GM18517 (cell line): ENCODE data around the gene TLX1.

Experiments used
- ATAC-seq: cut with Tn5 transposase; IDR thresholded peaks from one replicate; pipeline ENCODE4 v1.9.1; 2021; ENCODE audit warnings: mild to moderate bottlenecking, moderate library complexity; ENCODE audit not compliant: unreplicated experiment

The TLX1 gene

GRCh38 chr10:101133489-101134298 is 2.6 kb downstream of the TLX1 start:
- no peak for ATAC-seq

DNA sequence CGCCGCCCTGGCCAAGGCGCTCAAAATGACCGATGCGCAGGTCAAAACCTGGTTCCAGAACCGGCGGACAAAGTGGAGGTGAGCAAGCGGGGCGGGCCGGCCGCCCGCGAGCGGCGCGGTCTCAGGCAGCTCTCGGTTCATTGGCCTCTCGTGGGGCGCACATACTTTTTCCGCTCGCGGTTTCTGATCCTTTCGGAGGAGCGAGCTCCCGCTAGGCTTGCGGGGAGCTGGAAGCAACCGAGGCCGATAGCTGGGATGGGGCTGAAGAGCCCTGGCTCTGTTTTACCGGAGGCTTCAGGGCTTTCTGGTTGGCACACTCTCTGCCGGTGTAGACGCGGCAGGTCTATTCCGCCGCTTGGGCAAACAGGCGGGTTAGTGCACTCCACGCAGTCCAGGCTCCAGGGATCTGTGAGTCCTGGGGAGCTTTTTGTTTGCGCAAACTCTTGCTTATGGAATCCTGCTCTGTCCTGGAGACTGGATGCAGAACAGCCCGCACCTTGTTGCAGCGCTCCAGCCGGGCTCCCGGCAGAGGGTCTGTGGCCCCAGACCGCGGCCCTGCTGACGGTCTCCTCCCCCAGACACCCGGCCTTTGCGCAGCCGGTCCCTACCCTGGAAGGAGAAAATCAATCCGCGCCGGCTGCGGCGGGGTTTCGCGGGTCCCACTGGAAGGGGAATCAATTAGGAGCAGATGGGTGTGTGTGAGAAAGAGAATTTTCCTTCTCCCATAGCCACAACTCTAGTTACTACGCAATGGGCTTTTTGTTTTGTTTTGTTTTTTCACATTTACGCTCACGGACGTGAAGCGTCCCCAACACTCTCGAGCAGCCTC is 3.4 kb downstream of the TLX1 start:
- ATAC-seq: no peak

DNA sequence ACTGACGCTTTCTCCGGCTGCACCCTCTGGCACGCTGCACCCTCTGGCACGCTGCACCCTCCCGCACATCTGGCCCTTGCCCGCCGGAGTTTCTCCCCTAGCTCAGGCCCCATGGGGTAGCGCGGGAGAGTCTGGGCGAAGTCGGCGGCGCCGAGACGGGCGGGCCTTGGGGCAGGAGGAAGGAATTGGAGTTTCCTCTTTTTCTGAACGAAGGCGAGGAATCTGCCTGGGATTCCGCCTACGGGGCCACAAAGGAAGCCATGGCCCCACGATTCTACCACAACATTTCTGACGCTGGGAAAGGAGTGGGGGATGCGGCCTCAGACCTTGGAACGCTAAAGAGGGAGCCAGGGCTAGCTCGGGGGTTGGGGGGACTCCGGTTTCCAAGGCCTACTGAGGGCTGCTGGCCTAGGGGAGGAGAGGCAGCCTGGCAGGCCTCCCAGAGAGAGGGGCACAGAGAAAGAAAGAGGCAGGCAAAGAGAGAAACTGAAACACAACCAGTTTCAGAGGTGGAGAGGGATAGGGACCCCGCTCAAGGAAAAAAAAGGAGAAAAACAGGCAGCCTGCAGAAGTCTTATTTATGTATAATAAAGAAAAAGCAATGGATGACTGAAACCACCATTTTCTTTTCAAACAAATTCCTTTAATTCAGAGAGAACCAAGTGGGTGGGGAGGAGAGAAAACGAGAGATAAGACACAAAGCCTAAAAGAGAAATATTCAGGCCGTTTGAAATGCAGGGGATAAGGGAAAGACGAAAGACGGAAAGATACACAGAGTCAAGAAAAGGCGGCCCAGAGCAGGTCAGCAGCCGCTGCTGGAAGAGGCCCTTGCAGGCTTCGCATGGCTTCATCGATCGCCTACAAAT is 4.3 kb downstream of the TLX1 start:
- ATAC-seq: no peak

DNA sequence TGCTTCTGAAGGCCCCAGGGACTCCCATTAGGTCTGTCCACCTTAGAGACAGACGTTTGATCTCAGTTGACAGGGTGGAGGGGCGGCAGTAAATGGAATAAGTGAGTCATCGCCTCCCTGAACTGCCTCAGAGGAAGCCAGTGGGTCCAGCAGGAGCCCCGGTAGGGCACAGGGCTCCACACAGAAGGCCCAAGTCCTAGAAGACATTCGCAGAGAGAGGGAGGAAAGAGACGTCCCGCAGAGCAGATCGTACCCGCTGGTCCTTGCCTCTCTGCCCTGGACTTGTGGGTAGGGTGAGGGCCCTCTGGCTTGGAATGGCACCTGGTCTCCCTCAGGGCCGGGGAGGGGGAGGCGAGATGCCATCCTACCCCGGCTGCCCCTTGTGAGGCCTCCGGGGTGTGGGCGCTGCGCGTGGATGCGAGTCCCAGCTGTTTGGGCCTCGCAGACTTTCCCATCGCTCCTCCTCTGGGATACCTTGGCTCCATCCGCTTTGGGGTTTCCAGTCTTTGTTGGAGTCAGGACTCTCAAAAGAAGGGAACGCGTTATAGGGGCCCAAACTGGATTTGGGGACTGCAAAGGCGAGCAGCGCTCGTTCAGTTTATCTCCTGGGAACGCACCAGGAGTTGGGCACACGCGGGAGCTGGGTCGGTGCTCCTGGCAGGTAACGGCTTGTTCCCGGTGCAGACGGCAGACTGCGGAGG is 5.1 kb downstream of the TLX1 start:
- ATAC-seq: no peak

- ATAC-seq: no peak
These were observed 5.6 kb downstream of the TLX1 start for GRCh38 chr10:101136708-101137121.

DNA sequence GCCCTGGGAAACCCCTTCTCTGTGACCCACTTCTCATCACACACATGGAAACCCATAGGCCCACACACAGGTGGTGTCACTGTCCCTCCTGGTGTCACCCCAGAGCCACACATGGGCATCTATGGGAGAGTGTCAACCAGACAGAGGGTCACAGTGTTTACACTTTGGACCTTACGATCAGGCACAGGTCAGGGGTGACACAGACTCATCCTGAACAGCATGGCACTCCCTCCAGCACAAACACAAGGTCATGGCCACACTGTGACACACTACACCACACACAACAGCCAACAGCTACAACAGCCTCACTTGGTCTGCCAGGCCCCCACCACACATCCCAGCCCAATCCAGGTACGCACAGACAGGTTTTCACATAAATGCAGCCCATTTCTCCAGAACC is 6.2 kb downstream of the TLX1 start:
- no peak for ATAC-seq

- no peak for ATAC-seq
These were observed 7.8 kb downstream of the TLX1 start for GRCh38 chr10:101138788-101139420.

DNA sequence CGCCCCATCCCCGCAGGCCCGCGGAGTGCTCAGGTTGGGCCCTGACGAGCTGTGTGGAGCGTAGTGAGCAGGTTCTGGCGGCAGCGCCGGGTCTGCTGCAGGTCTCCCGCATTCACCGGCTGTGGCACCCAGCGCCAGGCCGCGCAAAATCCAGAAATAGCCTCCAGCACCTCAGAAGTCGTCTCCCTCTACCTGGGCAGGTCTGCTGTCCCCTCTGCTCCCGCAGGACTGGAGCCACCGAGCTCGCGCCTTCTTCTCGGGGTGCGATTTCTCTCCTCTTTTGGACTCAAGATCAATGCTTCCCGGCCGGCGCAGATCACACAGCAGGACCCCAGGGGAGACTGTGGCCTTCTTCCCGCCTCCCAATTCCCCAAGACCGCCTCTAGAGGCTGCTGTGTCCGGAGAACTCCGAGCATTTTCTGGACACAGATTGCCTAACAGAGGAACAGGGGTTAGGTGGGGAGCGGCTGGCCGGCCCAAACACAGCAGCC is 8.4 kb downstream of the TLX1 start:
- no peak for ATAC-seq

DNA sequence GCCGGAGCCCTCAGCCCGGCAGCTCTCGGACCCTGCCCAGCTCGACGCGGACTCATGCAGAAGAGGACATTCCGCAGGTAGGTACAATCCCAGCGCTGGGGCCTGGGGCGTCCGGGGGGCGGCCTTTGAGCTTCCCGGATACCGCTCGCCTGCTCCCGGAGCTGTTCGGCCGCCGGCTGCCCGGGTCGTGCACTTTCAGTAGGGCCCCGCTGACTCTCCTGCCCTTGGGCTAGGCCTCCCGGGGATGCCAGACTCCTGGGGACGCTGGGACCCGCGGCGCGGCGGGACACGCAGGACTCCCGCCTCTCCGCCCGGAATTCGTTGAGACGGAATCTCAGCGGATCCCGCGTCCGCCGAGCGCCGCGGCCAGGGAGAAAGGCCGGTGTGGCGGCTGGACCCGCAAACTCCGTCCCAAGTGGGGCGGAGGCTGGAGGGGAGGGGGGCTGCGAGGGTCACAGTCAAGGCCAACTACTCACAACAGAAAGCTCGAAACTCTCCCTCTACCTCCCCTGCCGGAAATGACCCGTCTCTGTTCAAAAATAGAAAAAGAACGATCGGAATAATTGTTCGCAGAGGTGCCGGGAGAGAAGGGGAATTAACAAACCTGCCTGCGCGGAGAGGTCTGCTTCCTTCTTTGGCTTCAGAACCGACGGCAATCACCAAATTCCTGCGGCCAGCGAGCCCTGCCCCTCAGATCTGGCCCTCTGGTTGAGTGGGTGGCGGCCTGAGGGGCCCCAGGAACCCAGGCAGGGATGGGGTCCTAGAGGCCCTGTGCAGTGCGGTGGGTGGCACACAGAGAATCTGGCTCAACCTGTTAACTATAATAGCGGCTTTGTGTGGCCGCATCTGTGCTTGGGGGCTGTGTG is 9.2 kb downstream of the TLX1 start:
- no peak for ATAC-seq

- no peak for ATAC-seq
These were observed 10.0 kb downstream of the TLX1 start for GRCh38 chr10:101140950-101141615.

- ATAC-seq: no peak
These were observed 10.8 kb downstream of the TLX1 start for GRCh38 chr10:101141616-101142532.

DNA sequence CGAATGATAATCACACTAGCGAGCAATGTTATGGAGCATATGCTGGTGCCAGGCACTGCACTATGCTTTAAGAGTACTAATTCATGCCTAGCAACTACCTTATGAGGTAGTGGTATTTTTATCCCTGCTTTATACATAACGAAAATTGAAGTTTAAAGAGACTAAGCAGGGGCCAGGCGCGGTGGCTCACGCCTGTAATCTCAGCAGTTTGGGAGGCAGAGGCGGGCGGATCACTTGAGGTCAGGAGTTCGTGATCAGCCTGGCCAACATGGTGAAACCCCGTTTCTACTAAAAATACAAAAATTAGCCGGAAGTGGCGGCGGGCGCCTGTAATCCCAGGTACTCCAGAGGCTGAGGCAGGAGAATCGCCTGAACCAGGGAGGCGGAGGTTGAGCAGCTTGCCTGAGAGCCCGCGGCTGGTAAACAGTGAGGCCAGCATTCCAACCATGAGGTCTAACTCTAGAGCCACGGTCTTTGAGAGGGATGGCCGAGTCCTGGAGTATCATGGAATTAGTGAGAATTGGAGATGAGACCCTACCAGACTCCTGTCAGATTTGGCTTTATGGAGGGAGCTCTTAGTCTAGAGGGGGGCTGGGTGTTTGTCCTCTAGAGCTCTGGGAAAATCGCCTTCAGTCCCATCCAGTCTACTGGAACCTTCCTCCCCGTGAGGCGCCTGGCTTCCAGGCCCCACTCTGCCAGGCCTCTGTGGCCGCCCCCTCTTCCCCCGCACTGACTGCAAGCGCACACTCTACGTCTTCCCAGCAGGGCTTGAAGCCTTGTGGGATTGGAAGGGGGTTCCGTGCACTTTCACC is 11.6 kb downstream of the TLX1 start:
- no peak for ATAC-seq

DNA sequence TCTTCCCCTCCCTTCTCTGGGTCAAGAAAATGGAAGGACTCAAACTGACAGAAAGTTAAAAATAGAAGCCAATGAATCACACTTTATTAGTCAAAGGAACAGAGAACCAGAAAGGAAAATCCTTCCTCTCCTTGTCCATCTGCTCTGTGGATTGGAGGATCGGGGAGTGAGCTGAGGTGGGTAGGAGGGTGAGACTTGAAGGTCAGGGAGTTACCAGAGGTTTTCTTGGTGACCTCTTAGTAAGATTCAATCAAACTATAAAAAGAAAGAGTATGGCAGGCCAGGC is 12.2 kb downstream of the TLX1 start:
- no peak for ATAC-seq

GRCh38 chr10:101144053-101144452 is 13.0 kb downstream of the TLX1 start:
- ATAC-seq: no peak

DNA sequence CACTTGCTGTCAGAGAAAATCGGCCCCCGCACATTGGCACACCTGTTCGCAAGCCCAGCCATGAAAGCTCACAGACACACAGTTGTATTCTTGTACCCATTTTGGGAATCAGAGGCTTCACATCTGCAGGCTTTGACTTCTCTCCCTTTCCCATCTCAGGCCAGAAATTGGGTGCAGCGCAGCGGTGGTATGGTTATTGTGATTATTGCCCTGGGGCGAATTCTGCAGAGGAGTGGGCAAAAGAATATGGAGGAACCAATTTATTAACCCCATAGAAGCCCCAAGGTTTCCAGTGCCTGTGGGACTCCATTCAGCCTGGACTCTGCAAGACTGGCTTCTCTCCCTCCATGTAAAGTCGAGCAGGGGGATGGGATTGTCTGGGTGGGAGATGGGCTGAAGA is 14.0 kb downstream of the TLX1 start:
- ATAC-seq: no peak

DNA sequence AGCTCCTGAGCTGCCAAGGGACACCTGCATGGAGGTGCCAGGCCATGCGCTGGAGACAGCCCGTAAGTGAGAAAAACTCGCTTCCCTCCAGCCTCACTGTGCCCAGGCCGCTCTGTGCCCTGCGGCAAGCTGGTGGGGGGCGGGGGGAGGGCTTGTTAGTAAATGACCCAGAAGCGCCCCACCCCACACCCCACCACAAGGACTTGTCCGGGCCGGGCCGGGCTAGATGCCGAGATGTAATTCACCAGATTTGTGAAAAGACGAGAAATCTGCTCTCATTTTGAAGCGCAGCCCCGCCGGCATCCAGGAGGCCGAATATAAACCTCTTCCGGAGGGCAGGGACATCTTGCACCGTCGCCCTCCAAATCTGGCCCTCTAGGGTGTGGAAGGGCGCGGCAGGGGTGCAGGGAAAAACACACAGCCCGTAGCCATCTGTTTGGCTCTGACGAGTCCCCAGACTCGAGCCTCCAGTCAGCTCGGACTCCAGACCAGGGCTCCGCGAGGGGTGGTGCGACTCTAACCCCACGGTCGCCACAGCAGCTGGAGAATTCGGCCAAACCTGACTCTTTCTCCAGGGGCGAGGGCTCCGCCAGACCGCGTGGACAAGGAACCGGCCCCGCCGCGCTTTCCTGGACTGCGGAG is 14.8 kb downstream of the TLX1 start:
- no peak for ATAC-seq
